Measurements from ENCODE around the gene RABEP2. TPM values are rescaled to one million over a fixed set of nuclear protein-coding genes. Genes with fewer than 3 reads are reported as not detected.

The RABEP2 gene
- polyA plus RNA-seq, 1 donor (not counting 4 experiments of a cell fraction or from before 2014, with no cell fraction given), result 8.7 TPM

GRCh38 chr16:28938721-28939120 is 13.7 kb upstream of the RABEP2 start:
- TF ChIP-seq CTCF (optimal IDR thresholded peaks at IDR 0.05 in 1 of 3, IDR thresholded peaks at IDR 0.05 in 1 of 3, conservative IDR thresholded peaks at IDR 0.05 in 1 of 3; ENCODE audit: extremely low read depth in 1 of 3, insufficient read depth in 2 of 3, low read length in 3 of 3) (no peak), EZH2 (IDR thresholded peaks at IDR 0.05; ENCODE audit: low read length) (no peak)
- Histone ChIP-seq H4K20me1 (ENCODE audit: control insufficient read depth, extremely low read depth, insufficient read depth, low read length) (no peaks in the 10 kb centered on the region), H3K9me3 (ENCODE audit: control insufficient read depth, low read depth, low read length) (no peaks in the 10 kb centered on the region), H3K4me1 (ENCODE audit: control insufficient read depth, extremely low read depth, insufficient read depth, low read length) (no peaks in the 10 kb centered on the region), H3K79me2 (ENCODE audit: control insufficient read depth, insufficient read depth, low read length) (no peaks in the 10 kb centered on the region), H3K27me3 (ENCODE audit: control insufficient read depth, extremely low read depth, insufficient read depth, low read length) (no peaks in the 10 kb centered on the region), H2AFZ (ENCODE audit: control insufficient read depth, low read length) (no peak overlapping the region), H3K36me3 (ENCODE audit: control insufficient read depth in 2 of 2, extremely low read depth in 1 of 2, insufficient read depth in 2 of 2, low read length in 2 of 2) (no peaks in the 10 kb centered on the region), H3K9me1 (ENCODE audit: control insufficient read depth, extremely low read depth, insufficient read depth, low read length) (no peaks in the 10 kb centered on the region), H3K27ac (ENCODE audit: control insufficient read depth, insufficient read depth, low read length) (no peak overlapping the region), H3K4me3 (ENCODE audit: control insufficient read depth in 2 of 3, extremely low read depth in 1 of 3, insufficient read depth in 2 of 3, low read depth in 1 of 3, low read length in 3 of 3) (no peak overlapping the region), H3K9ac (ENCODE audit: control insufficient read depth, extremely low read depth, insufficient read depth, low read length) (no peak overlapping the region), H3K4me2 (ENCODE audit: control insufficient read depth, extremely low read depth, insufficient read depth, low read depth, low read length) (no peak overlapping the region)
- dilution Hi-C loops (cut with MboI; ENCODE audit: extremely low pct_ligation_motif_present, low sequenced_read_pairs), result no loop called here
- FAIRE-seq (no peak), DNase-seq (ENCODE audit: low read depth, low spot score) (no peak)

GRCh38 chr16:28937222-28937876 is 12.3 kb upstream of the RABEP2 start:
- dilution Hi-C loops (cut with MboI; ENCODE audit: extremely low pct_ligation_motif_present, low sequenced_read_pairs), result no loop called here

More at GRCh38 chr16:28937222-28937876, 12.3 kb upstream of the RABEP2 start:
- no peaks in the 10 kb centered on the region for H3K36me3 ChIP-seq (ENCODE audit: control insufficient read depth in 2 of 2, extremely low read depth in 1 of 2, insufficient read depth in 2 of 2, low read length in 2 of 2)
- no peaks in the 10 kb centered on the region for H3K9me3 ChIP-seq (ENCODE audit: control insufficient read depth, low read depth, low read length)
- TF ChIP-seq CTCF (optimal IDR thresholded peaks at IDR 0.05 in 1 of 3, IDR thresholded peaks at IDR 0.05 in 1 of 3, conservative IDR thresholded peaks at IDR 0.05 in 1 of 3; ENCODE audit: extremely low read depth in 1 of 3, insufficient read depth in 2 of 3, low read length in 3 of 3) (no peak), EZH2 (IDR thresholded peaks at IDR 0.05; ENCODE audit: low read length) (no peak)
- no peaks in the 10 kb centered on the region for H3K4me1 ChIP-seq (ENCODE audit: control insufficient read depth, extremely low read depth, insufficient read depth, low read length)
- DNase-seq (ENCODE audit: low read depth, low spot score), result no peak
- no peaks in the 10 kb centered on the region for H3K27me3 ChIP-seq (ENCODE audit: control insufficient read depth, extremely low read depth, insufficient read depth, low read length)
- FAIRE-seq, result no peak
- H3K27ac ChIP-seq (ENCODE audit: control insufficient read depth, insufficient read depth, low read length), result no peak overlapping the region
- H4K20me1 ChIP-seq (ENCODE audit: control insufficient read depth, extremely low read depth, insufficient read depth, low read length), result no peaks in the 10 kb centered on the region
- no peak overlapping the region for H3K4me2 ChIP-seq (ENCODE audit: control insufficient read depth, extremely low read depth, insufficient read depth, low read depth, low read length)
- no peaks in the 10 kb centered on the region for H3K9me1 ChIP-seq (ENCODE audit: control insufficient read depth, extremely low read depth, insufficient read depth, low read length)
- no peak overlapping the region for H3K9ac ChIP-seq (ENCODE audit: control insufficient read depth, extremely low read depth, insufficient read depth, low read length)
- no peak overlapping the region for H2AFZ ChIP-seq (ENCODE audit: control insufficient read depth, low read length)
- no peaks in the 10 kb centered on the region for H3K79me2 ChIP-seq (ENCODE audit: control insufficient read depth, insufficient read depth, low read length)
- no peak overlapping the region for H3K4me3 ChIP-seq (ENCODE audit: control insufficient read depth in 2 of 3, extremely low read depth in 1 of 3, insufficient read depth in 2 of 3, low read depth in 1 of 3, low read length in 3 of 3)
